Neuronal stem cell (in vitro differentiated cells): ENCODE data around the gene EPM2A.

ENCODE experiments used
- DNase-seq: peaks from one replicate; pipeline ENCODE4 v3.0.0-alpha.2; 2013; ENCODE audit warnings: low spot score
- H2AFZ ChIP-seq: one replicate; pipeline ENCODE4 v1.6.1; 2013; ENCODE audit warnings: mild to moderate bottlenecking, low read length, inconsistent platforms
- H2AK5ac ChIP-seq: 2 replicates; pipeline ENCODE4 v1.6.1; 2013; ENCODE audit warnings: low read depth, mild to moderate bottlenecking, inconsistent platforms, low read length, moderate library complexity, mixed read lengths
- H2BK120ac ChIP-seq: 2 replicates; pipeline ENCODE4 v1.6.1; 2013; ENCODE audit warnings: low read depth, mild to moderate bottlenecking, inconsistent platforms, low read length, moderate library complexity, mixed read lengths
- H2BK12ac ChIP-seq: one replicate; pipeline ENCODE4 v1.6.1; 2013; ENCODE audit warnings: low read length, inconsistent platforms
- H2BK15ac ChIP-seq: 2 replicates; pipeline ENCODE4 v1.6.1; 2013; ENCODE audit warnings: mild to moderate bottlenecking, low read length, inconsistent platforms, mixed read lengths
- H2BK5ac ChIP-seq: one replicate; pipeline ENCODE4 v1.6.1; 2013; ENCODE audit warnings: inconsistent platforms, mild to moderate bottlenecking, low read length, moderate library complexity
- H3K14ac ChIP-seq: one replicate; pipeline ENCODE4 v1.6.1; 2013; ENCODE audit warnings: low read length, inconsistent platforms
- H3K18ac ChIP-seq: 2 replicates; pipeline ENCODE4 v1.6.1; 2013; ENCODE audit warnings: low read length, inconsistent platforms
- H3K23ac ChIP-seq: 2 replicates; pipeline ENCODE4 v1.6.1; 2013; ENCODE audit warnings: low read depth, mild to moderate bottlenecking, mixed read lengths, low read length, inconsistent platforms; ENCODE audit not compliant: poor library complexity
- H3K27ac ChIP-seq: replicated peaks from 3 replicates; pipeline ENCODE4 v1.5.1; 2013; ENCODE audit warnings: low read length, inconsistent platforms
- H3K27me3 ChIP-seq, 3 experiments: 2 replicates each; pipeline ENCODE4 v1.6.1; 2013; ENCODE audit warnings: low read length in 3 of 3, mild to moderate bottlenecking in 2 of 3, inconsistent platforms in 1 of 3, low read depth in 1 of 3, mixed read lengths in 1 of 3, moderate library complexity in 1 of 3; ENCODE audit not compliant: control insufficient read depth in 3 of 3, insufficient read depth in 3 of 3
- H3K36me3 ChIP-seq, 2 donors: replicated peaks in 1 of 2; 2 replicates each; pipeline ENCODE4 v1.6.1; 2013; ENCODE audit warnings: low read length in 2 of 2; ENCODE audit not compliant: control insufficient read depth in 2 of 2, insufficient read depth in 2 of 2
- H3K4ac ChIP-seq: 2 replicates; pipeline ENCODE4 v1.6.1; 2013; ENCODE audit warnings: inconsistent platforms, mild to moderate bottlenecking, low read length, moderate library complexity
- H3K4me1 ChIP-seq, 2 donors: 1 replicate in 1 of 2; 2 replicates in 1 of 2; pipeline ENCODE4 v1.6.1; 2013; ENCODE audit warnings: low read length in 2 of 2, low read depth in 1 of 2; ENCODE audit not compliant: control insufficient read depth in 2 of 2, insufficient read depth in 1 of 2
- H3K4me2 ChIP-seq: one replicate; pipeline ENCODE4 v1.6.1; 2013; ENCODE audit warnings: mild to moderate bottlenecking, low read length, inconsistent platforms; ENCODE audit not compliant: insufficient read depth, poor library complexity, severe bottlenecking
- H3K4me3 ChIP-seq, 2 donors: 2 replicates each; pipeline ENCODE4 v1.5.1; 2013; ENCODE audit warnings: low read length in 2 of 2, mild to moderate bottlenecking in 2 of 2, inconsistent platforms in 1 of 2, moderate library complexity in 1 of 2
- H3K79me1 ChIP-seq: one replicate; pipeline ENCODE4 v1.6.1; 2013; ENCODE audit warnings: low read depth, mild to moderate bottlenecking, inconsistent platforms, low read length, moderate library complexity
- H3K9ac ChIP-seq: one replicate; pipeline ENCODE4 v1.6.1; 2013; ENCODE audit warnings: mild to moderate bottlenecking, low read depth, low read length, inconsistent platforms; ENCODE audit not compliant: poor library complexity
- H3K9me3 ChIP-seq, 2 donors: replicated peaks in 1 of 2; 2 replicates each; pipeline versions ENCODE3 to v1.6.1; 2013; ENCODE audit warnings: low read length in 2 of 2, mild to moderate bottlenecking in 2 of 2, inconsistent platforms in 1 of 2, low read depth in 1 of 2, mixed read lengths in 1 of 2, moderate library complexity in 1 of 2; ENCODE audit not compliant: control insufficient read depth in 2 of 2, insufficient read depth in 1 of 2
- H4K8ac ChIP-seq: one replicate; pipeline ENCODE4 v1.6.1; 2013; ENCODE audit warnings: low read depth, mild to moderate bottlenecking, inconsistent platforms, low read length, moderate library complexity
- H4K91ac ChIP-seq: one replicate; pipeline ENCODE4 v1.6.1; 2013; ENCODE audit warnings: low read length, low read depth, mild to moderate bottlenecking, inconsistent platforms; ENCODE audit not compliant: poor library complexity
- WGBS, 2 donors: extraction: QIAGEN DNeasy Blood & Tissue Kit; methylation state at CpG; one replicate each; pipeline ENCODE4 v1.1.7; 2013; ENCODE audit warnings: missing lambda C conversion rate in 2 of 2, mixed read lengths in 1 of 2; ENCODE audit not compliant: insufficient read length in 2 of 2, insufficient replicate concordance in 1 of 2; ENCODE audit errors: extremely low coverage in 2 of 2; 5-methylcytosine and 5-hydroxymethylcytosine counted together

The EPM2A gene

GRCh38 chr6:145690969-145691368, 44.4 kb downstream of the EPM2A start:
- Histone ChIP-seq H3K4me1 (peaks cover 2 to 4% of the 10 kb centered on the region in 2 donors), H3K9me3 (peaks cover 3 to 7% of the 10 kb centered on the region in 2 donors), H3K14ac (no peak overlapping the region), H3K4ac (no peak overlapping the region), H4K91ac (no peak overlapping the region), H4K8ac (no peak overlapping the region), H2AK5ac (no peak overlapping the region), H3K4me2 (no peak overlapping the region), H2BK15ac (no peak overlapping the region), H3K18ac (no peak overlapping the region), H3K23ac (no peak overlapping the region), H3K27me3 (no peaks in the 10 kb centered on the region), H2BK120ac (no peak overlapping the region), H3K79me1 (no peaks in the 10 kb centered on the region), H3K27ac (no peak overlapping the region), H2BK12ac (no peak overlapping the region), H3K4me3 (no peak overlapping the region), H2AFZ (no peak overlapping the region), H3K9ac (no peak overlapping the region), H2BK5ac (no peak overlapping the region), H3K36me3 (no peaks in the 10 kb centered on the region)
- no peak for DNase-seq
- WGBS, 2 donors = no CpG with 5 or more reads among the region's 2 CpGs

GRCh38 chr6:145689529-145689928, 45.8 kb downstream of the EPM2A start:
- no peak overlapping the region for H2BK120ac ChIP-seq
- peak overlapping the region; percentile 13 for H3K18ac ChIP-seq
- H3K4me3 ChIP-seq = no peak overlapping the region
- no peak overlapping the region for H3K23ac ChIP-seq
- no peak overlapping the region for H3K9ac ChIP-seq
- H4K91ac ChIP-seq = no peak overlapping the region
- H2BK12ac ChIP-seq = no peak overlapping the region
- no peak overlapping the region for H3K27ac ChIP-seq
- no peak overlapping the region for H2AFZ ChIP-seq
- no peaks in the 10 kb centered on the region for H3K27me3 ChIP-seq
- no CpG with 5 or more reads among the region's 2 CpGs for WGBS, 2 donors
- no peak overlapping the region for H3K14ac ChIP-seq
- no peak overlapping the region for H2AK5ac ChIP-seq
- H3K79me1 ChIP-seq = no peaks in the 10 kb centered on the region
- H3K4me1 ChIP-seq = peaks cover 2 to 4% of the 10 kb centered on the region in 2 donors
- H3K4ac ChIP-seq = no peak overlapping the region
- no peak for DNase-seq
- H3K4me2 ChIP-seq = no peak overlapping the region
- no peaks in the 10 kb centered on the region for H3K36me3 ChIP-seq
- no peak overlapping the region for H2BK15ac ChIP-seq
- no peak overlapping the region for H4K8ac ChIP-seq
- H3K9me3 ChIP-seq = peaks cover 3 to 7% of the 10 kb centered on the region in 2 donors
- no peak overlapping the region for H2BK5ac ChIP-seq

DNA sequence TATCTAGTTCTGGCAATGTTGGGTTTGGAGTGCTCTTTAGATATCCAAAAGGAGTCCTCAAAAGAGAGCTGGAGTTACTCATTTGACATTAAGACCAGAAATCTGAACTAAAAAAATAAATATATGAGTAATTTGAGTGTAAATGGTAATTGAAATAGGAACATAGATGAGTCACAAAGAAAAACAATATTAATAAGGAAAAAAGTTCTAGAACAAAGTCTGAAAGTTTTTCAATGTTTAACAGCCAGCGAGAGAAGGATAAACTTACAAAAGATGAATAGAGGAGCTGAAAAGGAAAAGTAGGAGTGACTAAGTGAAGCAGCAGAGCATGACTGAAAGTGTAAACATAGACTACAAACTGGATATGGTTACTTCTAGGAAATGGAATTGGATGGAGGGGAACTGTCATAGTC, 46.8 kb downstream of the EPM2A start:
- Histone ChIP-seq H2AK5ac (no peak overlapping the region), H2BK12ac (no peak overlapping the region), H3K9ac (no peak overlapping the region), H3K18ac (no peak overlapping the region), H3K27ac (no peak overlapping the region), H3K27me3 (no peaks in the 10 kb centered on the region), H3K36me3 (no peaks in the 10 kb centered on the region), H3K23ac (no peak overlapping the region), H3K4me2 (no peak overlapping the region), H4K8ac (no peak overlapping the region), H2BK15ac (no peak overlapping the region), H3K79me1 (no peaks in the 10 kb centered on the region), H3K4me3 (no peak overlapping the region), H3K4me1 (peaks cover 2 to 4% of the 10 kb centered on the region in 2 donors), H2BK120ac (no peak overlapping the region), H4K91ac (no peak overlapping the region), H3K14ac (no peak overlapping the region), H2BK5ac (no peak overlapping the region), H3K4ac (no peak overlapping the region), H2AFZ (no peak overlapping the region), H3K9me3 (peaks cover 3 to 7% of the 10 kb centered on the region in 2 donors)
- no peak for DNase-seq
- no CpG with 5 or more reads among the region's 1 CpG for WGBS, 2 donors

DNA sequence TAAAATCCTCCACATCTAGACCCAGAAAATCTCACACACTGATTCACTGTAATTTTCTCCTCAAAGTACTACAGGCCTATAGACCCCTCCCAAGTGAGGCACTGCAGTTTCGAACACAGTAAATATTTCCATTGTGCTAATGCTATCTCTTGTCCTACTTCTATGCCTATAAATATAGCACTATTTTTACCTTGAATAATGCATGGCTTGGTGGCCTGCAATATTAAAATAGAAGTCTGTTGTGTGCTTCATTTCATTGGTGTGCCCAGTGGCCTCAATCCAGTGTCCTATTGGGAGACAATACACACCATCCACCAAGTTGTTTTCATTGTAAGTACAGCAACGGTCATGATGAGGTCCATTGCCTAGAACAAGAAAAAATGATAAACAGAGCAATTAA, 49.4 kb downstream of the EPM2A start:
- no peak overlapping the region for H3K14ac ChIP-seq
- no peak overlapping the region for H4K91ac ChIP-seq
- H3K27me3 ChIP-seq = no peaks in the 10 kb centered on the region
- H3K4me1 ChIP-seq = peaks cover 2 to 4% of the 10 kb centered on the region in 2 donors
- no peak overlapping the region for H3K23ac ChIP-seq
- peaks cover 3 to 9% of the 10 kb centered on the region in 2 donors for H3K9me3 ChIP-seq
- no peak overlapping the region for H3K18ac ChIP-seq
- H3K9ac ChIP-seq = no peak overlapping the region
- H2BK120ac ChIP-seq = no peak overlapping the region
- H2AK5ac ChIP-seq = no peak overlapping the region
- H3K27ac ChIP-seq = no peak overlapping the region
- H2AFZ ChIP-seq = no peak overlapping the region
- no peak overlapping the region for H2BK5ac ChIP-seq
- no peak overlapping the region for H3K4me3 ChIP-seq
- no peak overlapping the region for H3K4ac ChIP-seq
- H3K79me1 ChIP-seq = no peaks in the 10 kb centered on the region
- no peak overlapping the region for H4K8ac ChIP-seq
- H2BK12ac ChIP-seq = no peak overlapping the region
- DNase-seq = no peak
- H3K36me3 ChIP-seq = peaks cover 0 to 4% of the 10 kb centered on the region in 2 donors
- WGBS, 2 donors = no CpG with 5 or more reads among the region's 2 CpGs
- H3K4me2 ChIP-seq = no peak overlapping the region
- no peak overlapping the region for H2BK15ac ChIP-seq
